Activated T-cell treated with anti-CD3 and anti-CD28 coated beads for 48 hours (primary cell): ENCODE measurements around the gene PLSCR1.

Experiments used
- DNase-seq: peaks from one replicate; pipeline ENCODE4 v3.0.0-alpha.2; 2020; ENCODE audit warnings: low read depth

PLSCR1 gene

DNA sequence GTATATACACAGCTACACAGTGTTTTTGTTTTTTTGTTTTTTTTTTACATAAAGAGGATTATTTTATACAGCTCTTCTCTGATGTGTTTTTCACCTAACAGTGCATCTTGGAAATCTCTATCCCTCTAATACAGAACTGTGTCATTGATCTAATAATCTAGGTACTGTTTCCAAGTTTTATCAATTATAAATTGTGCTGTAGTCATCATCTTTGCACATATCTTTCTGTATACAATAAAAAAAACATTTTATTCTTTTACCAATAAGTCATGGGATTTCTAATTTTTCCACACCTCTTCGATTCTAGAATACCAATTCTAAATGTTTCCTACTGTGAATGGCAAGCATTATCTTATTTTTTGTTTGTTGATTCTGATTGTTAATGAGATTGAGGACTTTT is 73.4 kb downstream of the PLSCR1 start:
- no peak for DNase-seq

DNA sequence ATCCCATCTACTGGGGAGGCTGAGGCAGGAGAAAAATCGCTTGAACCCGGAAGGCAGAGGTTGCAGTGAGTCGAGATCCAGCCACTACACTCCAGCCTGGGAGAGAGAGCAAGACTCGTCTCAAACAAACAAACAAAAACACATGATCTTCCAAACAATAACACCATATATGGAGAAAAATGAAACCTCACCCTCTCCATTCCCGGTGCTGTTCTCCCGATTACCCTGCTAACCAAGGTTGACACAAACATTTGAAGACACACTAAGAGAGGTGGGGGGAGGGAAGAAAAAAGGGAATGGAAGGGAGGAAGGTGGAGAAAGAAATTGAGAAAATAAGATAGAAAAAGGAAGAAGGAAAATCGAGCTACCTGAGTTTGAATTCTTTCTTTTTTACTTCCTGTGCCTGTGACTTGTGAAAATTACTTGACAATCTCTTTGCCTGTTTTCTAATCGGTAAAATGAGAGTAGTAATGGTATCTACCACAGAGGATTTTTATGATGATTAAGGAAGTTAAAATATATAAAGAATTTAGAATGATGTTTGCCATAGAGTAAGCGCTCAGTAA is 73.9 kb downstream of the PLSCR1 start:
- no peak for DNase-seq

DNA sequence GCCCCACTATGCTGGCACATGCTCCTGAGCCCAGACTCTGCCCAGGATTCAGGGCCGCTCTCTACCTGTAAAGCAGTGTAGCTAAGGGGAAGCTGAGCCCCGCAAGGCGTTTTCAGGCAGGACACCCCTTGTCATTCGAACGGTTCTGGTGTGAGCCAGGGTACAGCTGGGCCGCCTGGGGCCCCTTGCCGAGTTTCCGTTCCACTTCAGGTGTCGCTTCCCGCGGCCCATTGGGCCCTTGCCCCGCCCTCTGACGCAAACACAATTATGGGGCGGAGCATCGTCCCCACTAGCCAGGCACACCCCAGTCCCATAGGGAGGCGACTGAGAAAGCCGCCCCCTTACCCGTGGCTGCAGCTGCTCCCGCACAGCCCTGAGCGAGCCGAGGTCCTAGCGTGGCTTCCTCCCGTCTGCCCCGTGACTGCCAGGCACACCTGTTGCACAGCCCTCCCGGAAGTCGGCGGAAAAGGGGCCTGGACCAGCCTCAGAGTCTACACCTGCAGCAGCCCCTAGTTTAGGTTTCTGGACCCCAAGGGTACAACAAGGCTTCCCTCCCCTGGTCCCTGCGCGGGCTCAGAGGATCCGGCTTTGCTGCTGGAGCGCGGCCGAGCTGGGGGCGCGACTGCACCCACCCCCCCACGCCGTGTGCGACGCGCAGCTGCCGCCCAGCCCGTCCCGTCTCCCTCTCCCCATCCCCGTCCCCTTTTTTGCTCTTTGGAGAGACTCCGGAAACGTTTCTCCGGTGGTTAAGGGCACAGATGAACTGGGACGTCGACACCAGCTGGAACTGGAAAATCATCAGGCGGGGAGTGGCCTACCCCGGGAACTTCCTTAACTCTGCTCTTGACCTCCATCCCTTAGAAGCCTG is 75.0 kb downstream of the PLSCR1 start, which contains the start of gene PLSCR2:
Gene PLSCR2 (minus strand): TSS at position 412 of the 868 bp plus-strand sequence. CDS start 9,657 bp downstream, outside the sequence.
- DNase-seq: peak; percentile 53

DNA sequence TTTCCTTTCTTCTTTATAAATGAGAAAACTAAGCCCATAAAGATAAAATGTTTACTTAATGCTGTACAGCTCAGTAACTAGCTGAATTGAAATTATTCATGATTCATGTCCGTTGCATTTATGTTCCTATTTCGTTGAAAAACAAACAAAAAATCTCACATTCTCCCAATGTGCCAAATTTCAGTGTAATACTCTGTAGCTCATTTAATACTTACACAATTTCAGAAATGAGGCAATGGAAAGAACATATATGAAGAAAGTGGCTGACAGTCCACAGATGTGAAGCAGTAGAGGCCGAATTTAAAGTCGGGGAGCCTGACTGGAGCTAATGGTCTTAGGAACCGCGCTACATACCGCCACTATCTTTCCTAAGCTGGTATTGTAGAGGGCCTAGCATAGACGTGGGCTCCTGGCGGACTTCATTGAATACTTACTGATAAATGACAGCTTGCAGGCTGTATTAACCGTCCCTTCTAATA is 75.7 kb downstream of the PLSCR1 start:
- no peak for DNase-seq

DNA sequence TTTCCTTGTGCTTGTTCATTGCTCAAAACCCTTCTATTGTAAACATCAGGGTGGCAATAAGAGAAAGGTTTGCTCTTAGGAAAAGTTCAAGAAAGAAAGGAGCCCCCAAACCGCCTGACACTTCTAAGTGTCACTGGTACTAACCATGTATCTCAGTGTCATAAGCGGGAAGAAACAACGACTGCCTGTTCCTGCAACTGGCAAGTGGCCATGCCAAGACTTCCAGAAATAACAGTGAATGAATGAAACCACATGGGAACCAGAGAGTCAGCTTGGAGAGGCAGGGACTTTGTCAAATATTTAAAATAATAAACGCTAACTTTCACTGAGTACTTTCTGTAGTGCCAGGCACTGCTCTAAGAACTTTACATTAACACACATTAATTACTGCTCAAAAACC is 76.2 kb downstream of the PLSCR1 start:
- DNase-seq: no peak

DNA sequence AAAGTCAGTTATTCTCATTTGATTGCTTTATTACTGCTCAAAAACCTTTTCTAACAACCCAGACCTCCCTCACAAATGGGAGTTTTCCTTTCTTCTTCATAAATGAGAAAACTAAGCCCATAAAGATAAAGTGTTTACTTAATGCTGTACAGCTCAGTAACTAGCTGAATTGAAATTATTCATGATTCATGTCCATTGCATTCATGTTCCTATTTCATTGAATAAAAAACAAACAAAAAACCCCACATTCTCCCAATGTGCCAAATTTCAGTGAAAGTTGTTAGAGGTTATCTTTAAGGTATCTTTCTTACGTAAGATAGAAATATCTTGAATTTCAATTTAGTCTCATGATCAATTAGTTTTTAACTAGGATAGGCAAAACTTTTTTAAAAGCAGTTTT is 77.8 kb downstream of the PLSCR1 start:
- DNase-seq: no peak

DNA sequence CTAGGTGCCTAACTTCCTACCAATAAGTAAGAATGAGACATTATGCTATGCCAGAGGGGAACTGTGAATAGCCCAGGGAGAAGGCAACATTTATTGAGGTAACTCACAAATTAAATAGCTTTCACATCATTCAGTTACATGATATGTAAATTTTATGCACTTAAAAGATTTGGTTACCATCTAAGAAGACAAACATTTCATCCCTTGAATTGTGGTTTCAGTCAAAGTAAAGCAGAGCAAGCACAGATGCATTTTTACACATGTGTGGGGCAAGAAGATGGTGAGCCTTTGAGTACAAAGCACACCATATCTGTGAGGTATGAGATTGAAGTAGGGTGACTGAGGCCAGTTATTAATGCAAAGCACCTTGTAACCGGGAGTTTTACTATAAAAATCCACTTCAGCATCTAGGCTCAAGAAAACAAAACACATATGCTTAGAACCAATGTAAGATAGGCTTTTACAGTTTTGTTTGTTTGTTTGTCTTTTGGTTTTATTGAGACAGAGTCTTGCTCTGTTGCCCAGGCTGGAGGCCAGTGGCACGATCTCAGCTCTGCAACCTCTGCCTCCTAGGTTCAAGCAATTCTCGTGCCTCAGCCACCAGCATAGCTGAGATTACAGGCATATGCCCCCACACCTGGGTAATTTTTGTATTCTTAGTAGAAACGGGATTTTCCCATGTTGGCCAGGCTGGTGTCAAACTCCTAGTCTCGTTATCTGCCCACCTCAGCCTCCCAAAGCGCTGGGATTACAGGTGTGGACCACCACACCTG is 78.5 kb downstream of the PLSCR1 start:
- no peak for DNase-seq
